GM12873 (cell line): ENCODE data around the gene GALNT6.

Source experiments
- TF ChIP-seq, protein P1 (sequence below): IDR thresholded peaks from 2 replicates; pipeline ENCODE4 v1.5.1; 2012; ENCODE audit warnings: low read depth, mild to moderate bottlenecking, moderate library complexity, low read length, control low read depth; ENCODE audit not compliant: insufficient read depth; ENCODE audit errors: missing control alignments

The GALNT6 gene

DNA sequence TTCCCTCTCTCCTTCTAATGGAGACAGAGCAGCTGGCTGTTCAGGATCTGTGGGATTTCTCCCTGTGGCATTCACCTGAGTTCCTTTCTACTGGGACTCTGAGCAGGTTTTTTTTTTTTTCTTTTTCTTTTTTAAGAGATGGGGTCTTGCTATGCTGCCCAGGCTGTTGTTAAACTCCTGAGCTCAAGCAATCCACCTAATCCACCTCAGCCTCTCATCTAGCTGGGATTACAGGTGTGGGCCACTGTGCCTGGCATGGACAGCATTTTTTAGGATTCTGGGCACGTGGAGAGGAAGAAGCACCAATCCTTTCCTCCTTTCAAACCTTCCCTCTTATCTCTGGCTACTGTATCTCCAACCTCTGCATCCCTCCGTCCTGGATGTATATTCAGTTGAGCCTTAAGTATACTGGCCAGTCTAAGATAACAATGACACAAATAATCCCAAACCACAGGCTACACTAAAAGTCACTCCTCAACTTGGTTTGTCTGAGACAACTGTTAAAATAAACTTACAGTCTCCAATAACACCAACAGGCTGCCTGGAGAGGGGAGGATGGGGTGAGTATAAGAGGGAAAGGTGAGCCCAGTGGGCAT, 28.4 kb downstream of the GALNT6 start:
- TF ChIP-seq, protein P1, sequence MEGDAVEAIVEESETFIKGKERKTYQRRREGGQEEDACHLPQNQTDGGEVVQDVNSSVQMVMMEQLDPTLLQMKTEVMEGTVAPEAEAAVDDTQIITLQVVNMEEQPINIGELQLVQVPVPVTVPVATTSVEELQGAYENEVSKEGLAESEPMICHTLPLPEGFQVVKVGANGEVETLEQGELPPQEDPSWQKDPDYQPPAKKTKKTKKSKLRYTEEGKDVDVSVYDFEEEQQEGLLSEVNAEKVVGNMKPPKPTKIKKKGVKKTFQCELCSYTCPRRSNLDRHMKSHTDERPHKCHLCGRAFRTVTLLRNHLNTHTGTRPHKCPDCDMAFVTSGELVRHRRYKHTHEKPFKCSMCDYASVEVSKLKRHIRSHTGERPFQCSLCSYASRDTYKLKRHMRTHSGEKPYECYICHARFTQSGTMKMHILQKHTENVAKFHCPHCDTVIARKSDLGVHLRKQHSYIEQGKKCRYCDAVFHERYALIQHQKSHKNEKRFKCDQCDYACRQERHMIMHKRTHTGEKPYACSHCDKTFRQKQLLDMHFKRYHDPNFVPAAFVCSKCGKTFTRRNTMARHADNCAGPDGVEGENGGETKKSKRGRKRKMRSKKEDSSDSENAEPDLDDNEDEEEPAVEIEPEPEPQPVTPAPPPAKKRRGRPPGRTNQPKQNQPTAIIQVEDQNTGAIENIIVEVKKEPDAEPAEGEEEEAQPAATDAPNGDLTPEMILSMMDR = no peak

DNA sequence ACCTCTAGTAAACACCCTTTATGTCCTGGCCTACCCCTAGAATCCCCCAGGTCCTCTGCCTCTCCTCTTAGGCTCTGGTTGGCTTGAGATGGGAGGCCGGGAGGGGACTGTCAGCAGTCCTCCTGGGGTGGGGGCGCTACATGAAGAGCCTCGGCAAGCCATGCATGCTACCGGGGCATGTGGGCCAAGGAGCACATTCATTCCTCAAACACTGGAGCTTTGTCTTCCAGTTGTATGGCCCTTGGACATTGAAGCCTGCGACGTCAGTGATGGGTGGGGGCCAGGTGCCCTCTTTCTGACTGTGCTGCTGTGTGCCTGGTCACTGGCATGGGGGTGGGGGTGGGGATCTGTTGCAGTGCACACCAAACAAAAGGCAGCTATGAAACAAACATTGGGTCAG, 28.9 kb downstream of the GALNT6 start:
- TF ChIP-seq, protein P1 = no peak

DNA sequence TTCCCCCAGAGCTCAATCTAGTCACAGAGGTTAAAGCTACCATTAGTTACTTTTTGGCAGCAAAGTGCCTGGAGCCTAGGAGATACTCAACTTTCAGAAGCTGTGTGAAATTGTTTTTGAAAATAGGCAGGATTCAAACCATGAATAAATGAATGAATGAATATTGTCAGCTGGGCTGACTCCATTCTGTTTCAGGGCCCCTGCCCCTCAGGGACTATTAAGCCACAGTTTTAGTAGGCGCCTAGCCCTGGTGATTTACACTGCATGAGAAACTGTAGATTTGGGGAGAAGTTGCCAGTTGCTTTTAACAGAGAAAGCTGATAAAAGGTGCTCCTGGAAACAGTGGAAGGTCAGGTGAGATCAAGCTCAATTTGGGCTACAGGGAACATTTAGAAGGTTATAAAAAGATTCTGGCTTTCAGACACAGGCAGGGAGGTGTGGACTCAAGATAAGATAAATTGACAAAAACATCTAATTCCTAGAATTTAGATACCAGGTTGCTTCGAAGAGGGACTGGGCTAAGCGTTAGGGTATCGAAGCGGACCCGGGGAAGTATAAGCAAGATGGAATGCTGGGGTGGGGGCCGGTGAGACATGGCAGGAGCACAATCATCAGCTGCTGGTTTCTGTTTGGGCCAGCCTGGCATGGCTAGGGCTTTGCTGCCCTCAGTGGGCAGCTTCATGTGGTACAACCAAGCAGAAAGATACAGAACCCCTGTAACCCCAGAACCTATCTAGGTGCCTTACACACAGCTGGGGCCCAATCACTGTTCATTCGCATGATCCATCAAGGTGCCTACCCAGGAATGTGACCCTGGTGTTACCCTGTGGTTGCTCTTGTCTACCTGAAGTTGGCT, 29.8 kb downstream of the GALNT6 start:
- TF ChIP-seq, protein P1 = no peak

DNA sequence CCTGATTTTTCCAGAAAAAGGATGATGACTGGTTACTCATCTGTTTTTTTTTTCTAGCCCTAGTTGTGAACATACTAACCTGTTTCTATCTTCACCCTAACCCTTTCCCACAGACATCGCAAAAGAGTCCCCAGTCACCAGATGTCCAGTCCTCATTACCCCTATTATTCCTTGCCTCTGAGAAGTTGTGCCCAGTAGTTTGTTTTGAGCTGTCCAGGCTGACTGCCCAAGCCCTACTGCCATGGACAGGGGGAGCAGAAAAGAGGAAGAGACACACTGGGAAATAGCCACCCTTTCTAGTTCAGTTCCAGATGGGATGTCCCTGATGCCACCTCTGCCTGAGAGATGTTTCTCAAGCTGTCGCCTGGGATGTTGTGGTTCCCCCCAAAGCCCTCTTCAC, 30.9 kb downstream of the GALNT6 start:
- TF ChIP-seq, protein P1 = no peak

DNA sequence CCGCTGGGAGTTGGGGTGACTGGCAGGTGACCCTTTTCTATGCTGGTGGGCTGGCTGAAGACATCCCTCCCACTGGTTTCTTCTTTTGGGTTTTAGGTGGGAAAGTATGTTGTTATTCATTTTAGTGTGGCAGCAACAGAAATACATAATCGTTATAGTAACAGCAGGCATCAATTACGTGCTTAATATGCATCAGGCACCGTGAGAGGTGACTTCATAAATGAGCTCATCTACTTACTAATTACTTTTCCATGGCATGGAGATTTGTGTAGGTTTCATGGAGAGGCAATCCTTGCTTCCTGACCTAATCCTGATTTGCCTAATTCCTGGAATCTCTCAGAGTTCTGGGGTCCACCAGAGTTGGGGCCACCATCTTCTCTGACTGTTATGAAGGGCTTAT, 31.4 kb downstream of the GALNT6 start:
- TF ChIP-seq, protein P1 = no peak

DNA sequence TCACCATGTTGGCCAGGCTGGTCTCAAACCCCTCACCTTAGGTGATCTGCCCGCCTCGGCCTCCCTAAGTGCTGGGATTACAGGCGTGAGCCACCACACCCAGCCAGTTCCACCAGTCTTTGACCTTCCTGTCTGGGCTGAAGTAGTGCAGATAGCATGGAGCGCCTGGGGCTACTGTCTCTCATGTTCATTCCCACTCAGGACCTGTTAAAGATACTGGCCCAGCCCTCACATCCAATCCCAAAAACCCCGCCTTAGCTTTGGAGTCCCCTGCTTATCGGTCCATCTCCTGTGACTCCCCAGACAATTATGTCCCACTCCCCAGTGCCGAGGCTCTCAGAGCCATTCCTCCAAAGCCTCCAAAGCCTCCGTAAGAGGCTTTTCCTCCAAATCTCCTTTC, 32.7 kb downstream of the GALNT6 start:
- TF ChIP-seq, protein P1 = no peak

DNA sequence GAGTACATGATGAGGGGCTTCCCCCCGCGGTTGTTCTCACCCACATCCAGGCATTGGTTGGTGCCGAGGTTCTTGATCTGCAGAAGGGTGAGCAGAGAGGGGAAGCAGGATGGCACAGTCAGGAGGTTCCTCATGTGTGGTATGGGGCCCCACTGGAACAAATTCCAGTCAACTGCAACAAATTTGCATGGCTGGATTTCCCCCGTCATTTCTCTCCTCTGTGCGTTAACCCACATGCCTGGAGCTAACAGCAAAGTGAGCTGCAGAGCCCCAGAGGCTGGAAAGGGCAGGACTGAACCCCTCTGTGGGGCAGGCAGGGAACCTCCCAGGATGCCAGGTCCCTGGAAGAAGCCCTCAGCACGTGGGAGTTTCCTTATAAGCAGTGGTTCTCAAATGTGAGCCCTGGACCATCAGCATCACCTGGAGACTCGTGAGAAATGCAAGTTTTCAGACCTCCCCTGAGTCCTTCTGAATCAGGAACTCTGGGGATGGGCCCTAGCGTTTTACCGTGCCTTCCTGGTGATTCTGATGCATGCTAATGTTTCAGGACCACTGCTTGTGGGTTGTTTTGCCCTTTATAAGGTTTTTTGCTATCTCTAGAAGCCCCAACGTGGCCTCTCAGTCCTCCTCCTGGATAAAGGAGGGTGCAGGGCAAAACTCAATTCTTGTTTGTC, 33.7 kb downstream of the GALNT6 start:
- TF ChIP-seq, protein P1 = no peak
